ENCODE results near the gene CLDN16.

The CLDN16 gene, protein sequence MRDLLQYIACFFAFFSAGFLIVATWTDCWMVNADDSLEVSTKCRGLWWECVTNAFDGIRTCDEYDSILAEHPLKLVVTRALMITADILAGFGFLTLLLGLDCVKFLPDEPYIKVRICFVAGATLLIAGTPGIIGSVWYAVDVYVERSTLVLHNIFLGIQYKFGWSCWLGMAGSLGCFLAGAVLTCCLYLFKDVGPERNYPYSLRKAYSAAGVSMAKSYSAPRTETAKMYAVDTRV

DNA sequence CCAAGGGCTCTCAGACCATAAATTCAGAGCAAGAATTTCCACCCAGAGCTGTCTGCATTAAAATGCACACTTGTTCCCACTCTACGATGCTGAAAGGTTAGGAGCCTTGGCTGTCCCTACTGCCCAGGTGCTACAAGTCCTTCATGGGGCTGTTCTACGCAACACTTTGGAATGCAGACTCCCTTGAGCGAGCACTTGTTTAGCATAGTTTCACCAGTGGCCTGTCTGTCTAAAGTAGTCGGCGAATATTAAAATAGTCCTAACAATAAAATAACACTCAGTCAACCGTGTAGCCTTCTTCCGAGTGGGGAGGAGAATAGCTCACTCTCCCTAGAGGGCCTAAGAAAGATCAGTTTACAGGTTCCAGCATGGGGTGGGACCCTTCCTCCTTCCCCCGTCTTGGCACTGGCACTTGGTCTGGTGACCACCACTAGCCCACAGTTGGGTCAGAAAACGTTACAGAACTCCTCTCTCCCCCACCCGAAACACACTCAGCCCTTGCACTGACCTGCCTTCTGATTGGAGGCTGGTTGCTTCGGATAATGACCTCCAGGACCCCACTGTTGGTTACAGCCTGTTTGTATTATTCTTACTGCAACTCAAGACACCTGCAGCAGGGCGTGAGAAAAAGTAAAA, at the start of gene CLDN16:
TSS of gene CLDN16 (plus strand) at position 586 of the 636 bp plus-strand sequence. CDS start 167 bp downstream, outside the sequence.
- DNase-seq (ENCODE audit: low read depth): no peak

DNA sequence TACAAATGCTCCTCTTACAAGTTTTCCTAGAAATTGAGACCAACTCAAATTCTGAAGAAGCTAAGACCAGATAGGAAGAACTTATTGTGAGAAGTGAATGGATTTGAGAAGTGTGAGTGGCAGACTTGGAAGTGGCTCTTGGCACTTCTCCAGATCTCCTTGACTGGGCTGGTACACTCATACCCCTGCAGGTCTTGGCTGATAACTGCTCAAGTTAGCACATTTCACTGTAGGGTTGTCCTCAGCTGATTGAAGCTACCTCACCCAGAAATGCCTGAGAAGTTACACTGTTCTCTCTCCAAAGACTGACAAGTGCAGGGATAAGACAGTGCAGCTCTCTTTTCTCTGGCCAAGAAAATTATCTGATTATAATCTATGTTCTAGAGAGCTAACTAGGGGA, 49.2 kb upstream of the CLDN16 start:
- no peak for DNase-seq (ENCODE audit: low read depth)

DNA sequence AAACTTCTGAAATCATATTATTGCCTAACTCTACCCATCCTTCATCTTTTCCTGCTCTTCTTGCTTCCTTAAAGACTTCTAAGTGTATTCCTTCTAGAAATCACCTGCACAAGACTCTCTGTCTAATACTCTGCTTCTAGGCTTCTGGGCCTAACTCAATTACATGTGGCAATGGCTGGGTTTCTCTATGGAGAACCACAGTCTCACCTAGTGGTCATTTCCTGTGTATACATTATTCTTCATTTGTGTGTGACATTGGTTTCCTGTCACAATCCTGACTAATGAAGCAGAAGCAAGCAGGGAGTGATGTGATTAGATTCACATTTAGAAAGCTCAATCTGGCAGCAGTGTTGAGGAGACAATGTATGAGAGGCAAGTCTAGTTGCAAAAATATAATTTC, 48.8 kb upstream of the CLDN16 start:
- DNase-seq (ENCODE audit: low read depth): no peak

DNA sequence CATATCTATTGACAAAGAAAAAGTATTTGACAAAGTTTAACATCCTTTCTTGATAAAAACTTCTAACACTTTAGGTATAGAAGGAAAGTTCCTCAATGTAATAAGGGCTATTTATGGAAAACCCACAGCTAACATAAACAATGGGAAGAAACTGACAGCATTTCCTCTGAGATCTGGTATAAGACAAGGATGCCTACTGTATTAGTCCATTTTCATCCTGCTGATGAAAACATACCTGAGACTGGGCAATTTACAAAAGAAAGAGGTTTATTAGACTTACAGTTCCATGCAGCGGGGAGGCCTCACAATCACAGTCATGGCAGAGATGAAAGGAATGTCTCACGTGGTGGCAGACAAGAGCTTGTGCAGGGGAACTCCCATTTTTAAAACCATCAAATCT, 47.9 kb upstream of the CLDN16 start:
- DNase-seq (ENCODE audit: low read depth): no peak

DNA sequence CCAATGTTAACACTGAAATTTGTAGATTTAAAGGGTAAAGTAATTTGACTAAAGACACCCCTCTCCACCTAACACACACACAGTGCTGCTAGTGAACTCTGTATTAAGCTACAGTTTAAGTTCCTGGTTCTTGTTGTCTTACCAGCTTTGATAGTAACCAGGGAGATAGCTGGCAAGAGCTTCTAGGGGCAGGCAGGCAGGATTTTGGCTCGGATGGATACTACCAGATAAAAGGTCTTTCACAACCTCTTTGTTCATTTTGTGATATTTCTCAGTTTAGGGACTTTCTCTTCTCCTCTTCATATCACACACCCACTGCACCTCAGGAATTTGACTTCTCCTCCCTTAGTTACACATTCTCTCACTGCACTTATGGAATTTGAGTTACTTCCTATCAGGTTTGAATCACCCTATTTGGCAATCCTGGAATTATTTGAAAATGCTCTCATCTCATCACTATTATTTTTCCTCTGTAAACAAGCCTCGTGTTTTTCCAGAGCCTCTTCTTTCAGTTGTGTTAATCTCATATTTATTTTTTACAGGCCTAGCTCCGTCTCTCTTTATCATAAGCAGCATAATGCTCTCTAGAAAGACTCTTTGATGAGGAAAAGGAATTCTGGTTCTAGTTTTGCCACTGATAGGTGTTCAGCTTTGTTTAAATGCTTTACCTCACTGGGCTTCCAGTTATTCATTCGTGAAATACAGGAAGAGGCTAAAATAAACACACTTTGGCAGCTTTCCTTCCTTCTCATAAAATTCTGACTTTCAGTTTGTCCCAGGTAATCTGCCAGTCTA, 42.7 kb upstream of the CLDN16 start:
- DNase-seq (ENCODE audit: low read depth): no peak

DNA sequence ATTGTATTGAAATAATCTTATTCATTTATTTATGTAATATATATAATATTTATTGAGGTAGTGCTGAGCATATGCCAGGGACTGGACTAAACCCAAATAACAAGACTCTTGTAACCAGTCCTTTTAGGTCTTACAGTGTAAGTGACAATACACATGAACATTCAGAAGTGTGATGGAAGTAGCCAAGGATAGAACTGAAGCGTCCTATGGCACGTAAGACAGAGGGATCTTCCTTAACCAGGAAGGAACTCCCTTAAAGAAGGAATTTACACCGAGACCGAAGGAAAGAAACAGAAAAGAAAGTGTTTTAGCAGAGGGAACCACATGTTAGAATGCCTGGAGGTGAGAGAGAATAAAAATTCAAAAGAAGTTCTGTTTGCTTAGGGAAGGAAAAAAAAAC, 42.1 kb upstream of the CLDN16 start:
- no peak for DNase-seq (ENCODE audit: low read depth)

DNA sequence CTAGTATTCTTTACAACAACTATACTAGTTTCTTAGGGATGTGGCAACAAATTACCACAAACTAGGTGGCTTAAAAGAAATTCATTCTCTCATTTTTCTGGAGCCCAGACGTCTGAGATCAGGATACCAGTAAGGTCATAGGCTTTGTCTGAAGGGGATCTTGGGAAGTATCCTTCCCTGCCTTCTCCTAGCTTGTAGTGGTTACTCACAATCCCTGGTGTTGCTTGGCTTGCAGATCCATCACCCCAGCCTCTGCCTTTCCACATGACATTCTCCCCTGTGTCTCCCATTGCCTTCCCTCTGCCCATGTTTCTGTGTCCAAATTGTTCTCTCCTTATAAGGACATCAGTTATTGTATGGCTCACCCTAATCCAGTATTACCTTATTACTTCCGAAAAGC, 41.4 kb upstream of the CLDN16 start:
- DNase-seq (ENCODE audit: low read depth): no peak

DNA sequence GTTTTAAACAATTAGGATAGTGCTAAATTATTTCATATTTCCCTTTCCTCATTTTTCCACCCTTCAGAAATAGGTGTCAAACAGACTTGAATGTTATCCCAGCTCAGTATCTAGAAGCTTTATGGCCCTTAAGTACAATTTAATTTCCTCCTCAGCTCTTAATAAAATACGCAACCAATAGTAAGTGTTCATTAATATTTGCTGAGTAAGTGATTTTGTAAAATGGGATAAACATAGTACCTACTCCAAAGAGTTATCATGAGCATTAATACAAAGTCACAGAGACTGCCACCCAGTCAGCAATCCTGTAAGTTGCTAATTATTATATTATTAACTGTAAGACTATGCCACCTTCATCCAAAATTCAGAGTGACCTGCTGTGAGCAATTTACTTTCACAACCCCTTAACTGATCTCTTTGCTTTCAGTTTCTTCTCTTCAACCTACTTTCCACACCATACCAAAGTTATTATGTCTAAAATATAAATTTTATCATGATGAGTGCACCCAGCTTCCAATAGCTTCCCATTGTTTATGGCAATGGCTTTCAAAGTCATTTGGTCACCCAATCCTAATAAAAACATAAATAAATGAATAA, 35.0 kb upstream of the CLDN16 start:
- DNase-seq (ENCODE audit: low read depth): no peak

DNA sequence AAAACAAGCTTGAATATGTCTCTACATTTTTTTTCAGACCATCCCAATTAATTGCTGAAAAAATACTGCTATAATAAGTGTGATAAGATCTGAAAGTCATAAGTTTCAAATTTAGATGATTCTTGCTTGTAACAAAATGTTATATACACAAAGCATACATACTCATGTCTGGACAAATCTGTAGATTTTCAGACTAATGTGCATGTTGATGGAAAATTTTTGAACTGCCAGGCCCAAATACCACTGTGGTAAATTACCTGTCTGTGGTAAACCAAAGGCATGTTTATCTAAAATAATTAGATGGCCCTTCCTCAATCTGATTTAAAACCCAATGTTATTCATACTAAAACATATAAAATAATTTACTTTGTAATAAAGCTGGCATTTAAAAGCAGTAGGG, 31.7 kb upstream of the CLDN16 start:
- no peak for DNase-seq (ENCODE audit: low read depth)

DNA sequence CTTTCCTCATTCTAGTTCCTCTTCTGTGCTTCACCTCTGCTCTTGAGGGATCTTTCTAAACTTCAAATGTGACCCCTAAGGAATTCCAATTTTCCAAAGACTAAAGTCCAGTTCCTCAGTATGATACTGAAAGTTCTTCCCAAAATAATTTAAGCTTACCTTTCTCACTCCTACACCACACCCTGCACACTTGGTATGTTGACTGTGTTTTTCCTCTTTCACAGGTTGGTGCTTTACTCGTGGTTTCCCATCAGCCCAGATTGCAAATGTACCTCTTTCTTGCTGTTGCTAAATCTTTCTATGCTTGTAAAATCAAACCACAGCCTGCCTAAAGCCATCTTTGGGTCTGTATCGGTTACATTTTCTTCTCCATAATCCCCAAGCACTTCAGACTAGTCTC, 30.5 kb upstream of the CLDN16 start:
- no peak for DNase-seq (ENCODE audit: low read depth)

DNA sequence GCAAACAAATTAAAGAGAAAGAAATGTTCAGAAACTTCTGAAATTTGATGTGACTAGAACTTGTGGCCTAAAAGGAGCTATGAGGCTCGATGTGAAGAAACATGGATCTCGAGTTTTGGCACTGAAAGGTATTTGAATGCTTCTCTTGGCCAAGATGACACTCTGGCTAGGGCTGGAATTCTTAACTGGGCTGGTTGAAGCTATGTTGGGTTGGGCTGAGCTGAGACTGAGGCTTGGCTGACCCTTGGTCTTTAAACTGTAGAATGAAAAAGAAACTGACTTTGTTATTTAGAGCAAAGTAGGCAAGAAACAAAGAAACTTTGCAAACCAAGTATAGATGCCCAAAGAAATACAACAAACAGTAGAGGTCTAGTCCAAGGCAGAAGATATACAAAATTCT, 28.1 kb upstream of the CLDN16 start:
- no peak for DNase-seq (ENCODE audit: low read depth)

DNA sequence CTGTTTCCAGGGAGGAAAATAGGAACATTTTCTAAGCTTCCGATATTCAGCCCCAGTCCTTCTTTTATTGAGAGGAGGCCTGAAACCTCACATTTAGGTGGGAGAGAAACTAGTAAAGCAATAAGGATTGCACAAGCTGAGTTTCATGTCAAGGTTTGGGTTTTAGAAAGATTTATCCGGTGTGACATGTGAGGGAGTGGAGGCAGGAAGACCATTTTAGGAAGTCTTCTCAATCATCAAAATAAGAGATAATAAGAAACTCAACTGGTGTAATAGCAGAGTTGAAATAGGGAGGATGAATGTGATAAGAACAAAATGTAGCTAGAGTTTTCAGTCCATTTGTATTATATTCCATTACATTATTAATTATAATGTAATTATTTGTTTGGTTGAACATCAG, 27.7 kb upstream of the CLDN16 start:
- DNase-seq (ENCODE audit: low read depth): no peak

DNA sequence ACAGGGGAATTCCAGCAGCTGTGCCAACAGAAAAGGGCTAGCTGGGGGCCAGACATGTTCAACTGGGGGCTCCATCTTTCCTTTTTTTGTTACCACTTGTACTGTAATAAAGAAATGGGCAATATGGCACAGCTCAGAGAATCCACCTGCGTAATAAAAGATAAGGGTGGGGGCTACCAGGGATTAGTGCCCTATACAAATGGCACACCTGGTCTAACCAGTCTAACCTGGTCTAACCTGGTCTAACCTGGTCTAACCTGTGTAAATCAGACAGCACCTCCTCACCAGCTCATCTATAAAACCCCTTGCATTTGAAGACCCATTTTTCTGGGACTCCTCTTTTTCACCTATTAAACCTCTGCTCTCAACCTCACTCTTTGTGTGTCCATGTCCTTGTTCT, 26.2 kb upstream of the CLDN16 start:
- no peak for DNase-seq (ENCODE audit: low read depth)

DNA sequence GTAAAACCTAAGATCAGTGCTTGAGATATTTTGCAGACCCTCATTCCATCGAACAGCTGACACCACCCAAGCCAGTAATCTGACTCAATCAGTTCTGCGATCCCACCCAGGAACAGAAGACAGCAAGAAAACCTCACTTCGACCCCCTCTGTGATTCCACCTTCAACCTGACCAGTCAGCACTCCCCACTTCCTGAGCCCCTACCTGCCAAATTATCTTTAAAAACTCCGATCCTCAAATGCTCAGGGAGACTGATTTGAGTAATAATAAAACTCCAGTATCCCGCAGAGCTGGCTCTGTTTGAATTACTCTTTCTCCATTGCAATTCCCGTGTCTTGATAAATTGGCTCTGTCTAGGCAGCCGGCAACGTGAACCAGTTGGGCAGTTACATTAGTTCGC, 25.7 kb upstream of the CLDN16 start:
- no peak for DNase-seq (ENCODE audit: low read depth)

DNA sequence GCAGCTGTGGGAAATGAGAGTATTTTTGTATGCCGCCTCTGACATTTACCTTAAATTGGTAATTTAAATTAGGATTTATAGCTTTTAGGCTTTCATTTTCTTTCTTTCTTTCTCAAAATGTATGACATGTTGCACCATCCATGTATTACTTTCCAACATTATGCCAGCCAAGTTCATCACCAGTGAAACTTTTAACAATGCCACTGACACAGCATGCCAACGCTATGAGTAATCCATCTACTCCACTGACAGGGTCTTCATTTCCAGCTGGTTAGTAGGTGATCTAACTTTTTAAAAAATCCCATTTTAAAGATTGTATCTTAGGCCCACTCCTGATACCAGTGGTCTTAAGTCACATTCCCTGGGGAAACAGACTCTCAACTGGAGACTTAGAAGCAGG, 21.8 kb upstream of the CLDN16 start:
- no peak for DNase-seq (ENCODE audit: low read depth)

DNA sequence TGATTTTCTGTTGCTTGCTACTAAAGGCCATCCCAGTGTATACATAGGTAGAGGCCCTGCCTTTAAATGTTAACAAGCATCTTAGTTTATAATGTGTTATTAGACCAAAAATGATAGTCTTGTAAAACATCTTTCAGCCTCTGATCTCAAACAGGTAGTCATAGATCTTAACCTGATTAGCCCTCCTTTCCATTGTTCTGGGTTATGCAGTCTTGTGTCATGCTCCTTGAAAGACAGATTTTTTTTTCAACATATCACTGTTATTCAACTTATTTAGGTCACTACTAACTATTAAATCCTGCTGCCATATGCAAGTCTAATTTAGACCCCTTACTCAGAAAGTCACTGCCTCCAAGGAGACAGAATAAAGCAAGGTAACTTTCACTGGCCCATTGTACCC, 19.1 kb upstream of the CLDN16 start:
- no peak for DNase-seq (ENCODE audit: low read depth)

DNA sequence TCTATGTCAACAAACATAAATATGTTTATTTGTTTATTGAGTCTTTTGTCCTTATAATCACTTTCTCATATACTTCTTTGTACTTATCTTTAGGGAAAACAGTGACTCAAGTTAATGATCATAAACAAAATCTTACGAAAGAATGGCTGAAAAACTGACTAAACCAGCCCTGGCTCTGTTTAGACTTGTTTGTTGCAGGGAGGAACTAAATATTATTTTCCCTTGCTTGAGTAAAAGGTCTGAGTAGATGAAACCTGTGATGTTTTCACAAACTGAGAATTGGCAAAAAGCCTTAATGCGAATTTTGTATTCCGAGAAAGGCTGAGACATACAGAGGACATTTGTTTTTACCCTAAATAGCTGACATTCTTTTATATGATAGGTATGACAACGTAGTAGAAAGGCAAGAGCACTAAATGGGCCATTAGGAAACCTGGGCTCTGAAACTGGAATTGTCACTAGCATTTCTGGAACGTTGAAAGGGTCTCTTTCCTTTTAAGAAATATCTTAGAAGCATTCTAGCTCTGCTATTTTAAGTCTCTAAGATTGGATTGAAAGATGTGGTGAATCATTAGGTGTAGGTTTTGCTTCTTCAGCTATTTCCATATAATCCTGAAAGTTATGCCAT, 18.2 kb upstream of the CLDN16 start:
- DNase-seq (ENCODE audit: low read depth): no peak

DNA sequence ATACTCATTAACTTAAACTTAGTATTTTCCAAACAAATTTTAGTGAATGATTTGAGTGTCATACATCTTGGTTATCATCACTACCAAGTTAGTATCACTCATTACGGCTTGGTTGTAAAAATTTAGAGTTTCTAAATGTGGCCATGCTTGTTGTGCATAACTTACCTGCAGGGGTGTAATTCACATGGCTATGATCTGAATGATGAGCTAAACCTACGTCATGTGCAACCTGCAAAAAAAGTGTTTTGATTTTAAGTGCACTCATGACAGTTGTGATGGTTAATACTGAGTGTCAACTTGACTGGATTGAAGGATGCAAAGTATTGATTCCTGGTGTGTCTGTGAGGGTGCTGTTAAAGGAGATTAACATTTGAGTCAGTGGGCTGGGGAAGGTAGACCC, 17.6 kb upstream of the CLDN16 start:
- DNase-seq (ENCODE audit: low read depth): no peak

DNA sequence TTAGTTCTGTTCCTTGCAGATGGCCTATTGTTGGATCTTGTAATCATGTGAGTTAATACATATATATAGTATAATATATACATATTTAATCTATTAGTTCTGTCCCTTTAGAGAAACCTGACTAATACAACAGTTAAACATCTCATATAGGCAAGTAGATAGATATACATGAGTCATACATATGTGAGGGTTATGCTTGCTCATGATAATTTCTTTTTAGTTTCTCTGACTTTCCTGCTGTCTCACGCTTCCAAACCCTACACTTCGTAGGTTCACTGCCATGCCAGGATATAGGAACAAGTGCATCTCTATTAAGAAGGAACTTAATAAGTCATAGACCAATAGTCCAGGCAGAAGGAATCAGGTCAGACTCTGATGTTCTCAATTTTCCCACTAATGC, 16.8 kb upstream of the CLDN16 start:
- DNase-seq (ENCODE audit: low read depth): no peak

DNA sequence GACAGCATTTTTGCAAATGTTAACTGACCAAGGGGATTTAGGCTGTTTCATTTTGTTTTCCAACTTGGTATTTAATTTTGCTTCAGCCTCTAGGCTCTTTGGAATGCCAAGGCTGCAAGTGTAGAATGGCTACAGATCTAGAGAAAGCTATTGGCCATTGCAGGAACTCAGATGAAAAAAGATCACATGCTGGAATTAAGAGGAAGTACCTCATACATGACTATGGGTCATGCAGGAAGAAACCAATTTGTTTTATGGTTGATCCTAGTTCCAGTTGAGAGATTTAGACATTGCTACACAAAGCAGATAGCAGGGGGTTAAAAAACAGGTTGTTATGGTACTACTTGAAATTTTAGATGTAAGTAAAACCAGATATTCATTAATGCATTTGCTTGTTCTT, 12.7 kb upstream of the CLDN16 start:
- no peak for DNase-seq (ENCODE audit: low read depth)

DNA sequence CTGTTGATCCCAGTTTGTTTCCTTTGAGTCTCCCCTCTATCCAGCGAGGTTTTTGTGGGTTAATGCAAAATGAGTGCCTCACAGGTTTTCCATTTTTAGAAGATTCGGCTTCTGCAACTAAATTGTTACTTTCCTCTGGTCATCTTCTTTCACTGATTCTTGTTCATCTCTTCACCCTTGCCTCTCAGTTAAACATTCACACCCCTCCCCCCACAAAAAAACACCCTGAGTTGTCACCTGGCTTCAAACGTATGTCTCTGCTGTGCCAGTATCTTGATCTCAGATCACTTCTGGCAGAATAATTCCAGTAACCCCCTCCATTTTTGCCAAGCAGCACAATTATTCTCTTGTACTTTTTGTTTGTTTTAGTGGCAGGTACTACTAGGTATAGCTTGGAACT, 12.3 kb upstream of the CLDN16 start:
- DNase-seq (ENCODE audit: low read depth): no peak

DNA sequence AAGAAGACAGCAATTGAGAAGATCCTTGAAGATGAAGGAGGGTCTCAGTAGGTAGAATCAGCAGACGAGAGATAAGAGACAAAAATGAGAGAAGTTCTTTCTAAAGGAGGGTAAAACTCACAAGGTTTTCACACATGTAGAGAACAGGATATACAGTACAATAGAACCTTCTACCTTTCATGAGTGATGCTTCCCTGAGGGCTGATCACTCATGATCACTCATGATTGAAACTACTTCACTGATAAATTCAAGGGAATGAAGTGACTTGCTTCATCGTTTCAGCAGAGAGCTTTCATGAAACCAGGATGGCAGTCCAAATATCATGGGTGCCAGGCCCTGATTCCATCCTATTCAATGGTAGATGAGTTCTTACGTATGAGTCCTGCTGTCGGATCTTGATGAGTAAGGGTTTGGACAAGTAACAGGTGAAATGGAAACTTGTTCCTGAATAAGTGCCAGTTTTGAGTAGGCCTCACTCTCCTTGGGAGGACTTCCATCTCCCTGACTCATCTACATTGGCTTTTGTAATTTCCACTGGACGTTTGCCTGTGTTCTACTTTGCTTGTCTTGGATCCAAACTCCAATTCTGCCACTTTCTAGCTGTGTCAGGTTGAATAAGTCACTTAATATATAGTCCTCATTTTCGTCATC, 9.6 kb upstream of the CLDN16 start:
- no peak for DNase-seq (ENCODE audit: low read depth)

All from activated T-cell treated with anti-CD3 and anti-CD28 coated beads for 1 hour (primary cell).